Mesothelial cell of epicardium (in vitro differentiated cells): ENCODE results near the gene COP1. TPM values are rescaled to one million over a fixed set of nuclear protein-coding genes. Genes with fewer than 3 reads are reported as not detected.
"Not testable (repeated sequence)": the region's sequence is repeated elsewhere in the genome, so short reads cannot be mapped to it uniquely, and the experiment has no call there.

Experiments
- DNase-seq, 2 experiments: peaks; one replicate each; pipeline ENCODE4 v3.0.0; 2021; ENCODE audit warnings: low spot score in 2 of 2; ENCODE audit not compliant: unreplicated experiment in 2 of 2
- H3K27ac Mint-ChIP-seq: 2 replicates; pipeline ENCODE4 v1.8.0; 2021; ENCODE audit warnings: mixed read lengths
- H3K27me3 Mint-ChIP-seq: 2 replicates; pipeline ENCODE4 v1.8.0; 2021; ENCODE audit warnings: low read depth, mixed read lengths
- H3K36me3 Mint-ChIP-seq: 2 replicates; pipeline ENCODE4 v1.8.0; 2021; ENCODE audit warnings: mixed read lengths
- H3K4me1 Mint-ChIP-seq: 2 replicates; pipeline ENCODE4 v1.8.0; 2021; ENCODE audit warnings: mixed read lengths
- H3K4me3 Mint-ChIP-seq: 2 replicates; pipeline ENCODE4 v1.8.0; 2021; ENCODE audit warnings: mild to moderate bottlenecking, moderate library complexity, mixed read lengths
- H3K9me3 Mint-ChIP-seq: 2 replicates; pipeline ENCODE4 v1.8.0; 2021; ENCODE audit warnings: mixed read lengths
- total RNA-seq: library from RNA; stranded (reverse); gene quantifications from 3 replicates; pipeline ENCODE4 v1.2.1, GENCODE V29; 2021
- TF ChIP-seq, protein P1 (sequence below): fragments of 200-600 bp; sonication (generic); IDR thresholded peaks from one replicate; pipeline ENCODE4 v1.5.0; 2021; ENCODE audit warnings: antibody characterized with exemption; ENCODE audit not compliant: unreplicated experiment

COP1 gene
- 45.0 to 47.9 TPM (median 45.5 TPM) in 3 replicates for total RNA-seq

DNA sequence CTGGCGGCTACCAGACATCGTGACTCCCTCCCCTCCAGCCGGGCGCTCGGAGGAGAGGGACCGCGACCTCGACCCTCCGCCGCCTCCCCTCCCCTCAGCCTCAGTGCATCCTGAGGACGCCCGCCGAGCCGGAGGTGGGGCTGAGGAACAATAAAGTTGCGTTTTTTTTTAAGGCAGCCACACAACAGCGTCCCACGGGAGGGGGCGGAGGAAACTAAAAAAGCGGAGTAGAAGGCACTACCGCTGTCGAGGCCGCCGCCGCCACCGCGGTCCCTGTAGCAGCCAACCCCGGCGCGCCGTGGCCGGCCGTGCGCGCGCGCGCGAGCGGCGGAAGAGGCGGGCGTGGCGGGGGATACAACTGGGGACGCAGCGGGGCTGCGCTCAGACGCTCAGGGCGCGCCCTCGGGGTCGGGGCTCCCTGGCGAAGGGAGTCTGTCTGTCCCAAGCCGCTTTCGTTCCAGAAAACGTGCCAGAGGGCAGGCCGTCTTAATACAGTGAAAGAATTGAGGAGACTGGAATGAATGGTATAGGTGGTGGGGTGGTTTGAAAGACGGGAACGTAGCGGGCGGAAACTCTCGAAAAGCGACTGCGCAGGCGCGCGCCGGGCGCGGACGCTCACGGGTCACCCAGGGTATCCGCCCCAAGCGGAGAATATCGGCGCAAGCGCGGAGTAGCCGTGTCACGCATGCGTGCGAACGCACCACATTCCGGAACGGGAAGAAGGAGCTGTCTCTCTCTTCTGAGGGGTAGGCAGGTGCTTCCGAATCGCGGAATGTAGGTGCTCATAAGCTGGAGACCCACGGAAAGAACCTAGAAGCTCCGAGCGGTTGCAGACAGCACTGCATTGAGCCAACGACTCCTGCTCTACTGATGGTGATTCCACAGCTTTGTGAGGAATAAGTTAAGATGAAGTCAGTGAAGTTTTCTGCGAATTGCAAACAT is at the start of gene COP1:
COP1 (minus strand) TSS at position 326 of the 942 bp plus-strand sequence; CDS start at position 18, 308 bp downstream.
- Mint-ChIP-seq H3K4me1 (peaks cover 28% of the 10 kb centered on the region), H3K4me3 (peak within 1 kb of the TSS; percentile 97), H3K36me3 (no peaks in the 10 kb centered on the region), H3K27ac (peak within 1 kb of the TSS; percentile 99), H3K9me3 (no peaks in the 10 kb centered on the region), H3K27me3 (no peaks in the 10 kb centered on the region)
- peak; percentile 92 to 95 for DNase-seq
- TF ChIP-seq, protein P1, sequence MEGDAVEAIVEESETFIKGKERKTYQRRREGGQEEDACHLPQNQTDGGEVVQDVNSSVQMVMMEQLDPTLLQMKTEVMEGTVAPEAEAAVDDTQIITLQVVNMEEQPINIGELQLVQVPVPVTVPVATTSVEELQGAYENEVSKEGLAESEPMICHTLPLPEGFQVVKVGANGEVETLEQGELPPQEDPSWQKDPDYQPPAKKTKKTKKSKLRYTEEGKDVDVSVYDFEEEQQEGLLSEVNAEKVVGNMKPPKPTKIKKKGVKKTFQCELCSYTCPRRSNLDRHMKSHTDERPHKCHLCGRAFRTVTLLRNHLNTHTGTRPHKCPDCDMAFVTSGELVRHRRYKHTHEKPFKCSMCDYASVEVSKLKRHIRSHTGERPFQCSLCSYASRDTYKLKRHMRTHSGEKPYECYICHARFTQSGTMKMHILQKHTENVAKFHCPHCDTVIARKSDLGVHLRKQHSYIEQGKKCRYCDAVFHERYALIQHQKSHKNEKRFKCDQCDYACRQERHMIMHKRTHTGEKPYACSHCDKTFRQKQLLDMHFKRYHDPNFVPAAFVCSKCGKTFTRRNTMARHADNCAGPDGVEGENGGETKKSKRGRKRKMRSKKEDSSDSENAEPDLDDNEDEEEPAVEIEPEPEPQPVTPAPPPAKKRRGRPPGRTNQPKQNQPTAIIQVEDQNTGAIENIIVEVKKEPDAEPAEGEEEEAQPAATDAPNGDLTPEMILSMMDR: no peak

GRCh38 chr1:176252191-176252590 is 45.1 kb upstream of the COP1 start:
- no peak overlapping the region for H3K27ac Mint-ChIP-seq
- H3K9me3 Mint-ChIP-seq: no peaks in the 10 kb centered on the region
- TF ChIP-seq, protein P1: no peak
- no peak overlapping the region for H3K4me3 Mint-ChIP-seq
- DNase-seq: no peak
- H3K27me3 Mint-ChIP-seq: no peaks in the 10 kb centered on the region
- no peaks in the 10 kb centered on the region for H3K36me3 Mint-ChIP-seq
- no peaks in the 10 kb centered on the region for H3K4me1 Mint-ChIP-seq

DNA sequence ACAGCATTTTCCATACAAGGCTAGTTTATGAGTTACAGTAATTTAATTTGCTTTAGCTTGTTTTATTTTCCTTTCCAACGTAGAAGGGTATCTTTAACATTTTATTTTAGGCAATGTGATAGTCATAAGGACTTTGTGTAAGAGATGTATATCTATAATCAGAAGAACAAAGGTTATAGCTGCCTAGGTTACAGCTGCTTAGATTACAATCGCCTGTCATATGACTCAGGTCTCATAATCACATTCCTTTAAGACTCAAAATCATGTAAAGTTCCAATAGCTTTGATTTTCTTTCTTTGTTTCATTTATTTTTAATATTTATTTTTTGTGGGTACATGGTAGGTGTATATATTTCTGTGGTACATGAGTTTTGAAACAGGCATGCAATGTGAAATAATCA is 37.8 kb upstream of the COP1 start:
- Mint-ChIP-seq H3K4me3 (no peak overlapping the region), H3K27ac (no peak overlapping the region), H3K27me3 (no peaks in the 10 kb centered on the region), H3K36me3 (no peaks in the 10 kb centered on the region), H3K4me1 (no peaks in the 10 kb centered on the region), H3K9me3 (no peaks in the 10 kb centered on the region)
- TF ChIP-seq, protein P1: no peak
- DNase-seq: no peak

DNA sequence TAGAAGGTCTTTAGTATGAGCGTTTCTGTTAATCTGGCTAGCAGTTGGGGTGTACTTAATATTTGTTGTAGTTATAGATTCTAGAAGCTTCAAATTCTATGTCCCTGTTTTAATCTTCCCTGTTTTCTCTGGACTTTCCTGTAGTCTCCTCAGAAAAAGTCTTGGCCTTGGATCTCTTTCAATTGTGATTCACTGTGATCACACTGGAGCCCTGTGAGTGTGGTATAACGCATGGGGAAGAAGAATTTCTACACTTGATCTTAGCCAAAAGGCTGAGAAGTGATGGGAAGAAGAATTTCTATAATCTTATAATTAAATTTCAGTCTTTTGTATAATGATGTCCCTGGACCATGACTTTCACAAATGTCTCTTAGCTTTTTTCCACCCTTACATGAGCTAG is 36.7 kb upstream of the COP1 start:
- Mint-ChIP-seq H3K4me1 (no peaks in the 10 kb centered on the region), H3K4me3 (no peak overlapping the region), H3K27me3 (no peaks in the 10 kb centered on the region), H3K9me3 (no peaks in the 10 kb centered on the region), H3K27ac (no peak overlapping the region), H3K36me3 (no peaks in the 10 kb centered on the region)
- TF ChIP-seq, protein P1: no peak
- DNase-seq: no peak

DNA sequence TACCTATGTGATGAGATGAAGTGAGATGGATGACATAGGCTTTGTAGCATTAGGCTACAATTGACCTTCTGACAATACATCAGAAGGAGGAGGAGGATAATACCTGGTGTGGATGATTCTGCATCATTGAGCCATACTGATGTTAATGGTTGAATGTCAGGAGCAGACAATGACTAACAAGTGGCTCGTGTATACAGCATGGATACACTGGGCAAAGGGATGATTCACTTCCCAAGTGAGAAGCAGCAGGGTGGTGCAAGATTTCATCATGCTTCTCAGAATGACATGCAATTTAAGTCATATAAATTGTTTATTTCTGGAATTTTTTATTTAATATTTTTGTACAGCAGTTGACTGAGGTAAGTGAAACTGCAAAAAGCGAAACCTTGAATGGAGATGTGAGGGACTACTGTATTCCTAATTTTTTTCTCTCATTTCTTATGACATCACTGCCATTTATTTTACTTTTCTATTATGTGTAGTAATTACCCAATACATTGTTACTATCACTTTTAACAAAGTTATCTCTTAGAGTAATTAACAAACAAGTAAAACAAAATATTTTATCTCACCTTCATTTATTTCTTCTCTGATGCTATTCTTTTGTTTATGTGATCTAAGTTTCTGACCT is 34.4 kb upstream of the COP1 start:
- no peaks in the 10 kb centered on the region for H3K27me3 Mint-ChIP-seq
- no peaks in the 10 kb centered on the region for H3K4me1 Mint-ChIP-seq
- H3K27ac Mint-ChIP-seq: no peak overlapping the region
- no peak for DNase-seq
- TF ChIP-seq, protein P1: no peak
- H3K9me3 Mint-ChIP-seq: no peaks in the 10 kb centered on the region
- no peak overlapping the region for H3K4me3 Mint-ChIP-seq
- no peaks in the 10 kb centered on the region for H3K36me3 Mint-ChIP-seq

GRCh38 chr1:176233657-176234056 is 26.6 kb upstream of the COP1 start:
- H3K9me3 Mint-ChIP-seq: peaks cover 18% of the 10 kb centered on the region
- not testable (repeated sequence) for H3K4me3 Mint-ChIP-seq, H3K27me3 Mint-ChIP-seq, DNase-seq, H3K36me3 Mint-ChIP-seq, H3K27ac Mint-ChIP-seq, H3K4me1 Mint-ChIP-seq
